Epidermal melanocyte (primary cell): ENCODE results near the gene HTRA2.
"Not testable (repeated sequence)": the region's sequence is repeated elsewhere in the genome, so short reads cannot be mapped to it uniquely, and the experiment has no call there.

Source experiments
- DNase-seq: peaks from one replicate; pipeline ENCODE4 v3.0.0; 2011; ENCODE audit warnings: low spot score; ENCODE audit not compliant: insufficient read length

Gene HTRA2

GRCh38 chr2:74529357-74530238 lies at the start of gene HTRA2, which contains the start of gene AUP1:
TSS of gene HTRA2 (plus strand) at chr2:74529933. CDS start at chr2:74530007, 74 bp downstream.
TSS of gene AUP1 (minus strand) at chr2:74529706. CDS start at chr2:74529629, 77 bp downstream.
- DNase-seq: peak; percentile 99

GRCh38 chr2:74481431-74481830 lies 48.3 kb upstream of the HTRA2 start:
- DNase-seq: no peak

GRCh38 chr2:74481961-74482800 lies 47.6 kb upstream of the HTRA2 start:
- DNase-seq: no peak

- peak; percentile 95 for DNase-seq
These were observed 46.7 kb upstream of the HTRA2 start, which contains the start of the genes CCDC142 and TTC31 for GRCh38 chr2:74482801-74483674. TSS of gene CCDC142 (minus strand) at chr2:74482998. CDS start at chr2:74482837, 161 bp downstream. TSS of gene TTC31 (plus strand) at chr2:74483081. CDS start at chr2:74483096, 15 bp downstream.

- not testable (repeated sequence) for DNase-seq
These were observed 46.0 kb upstream of the HTRA2 start for GRCh38 chr2:74483675-74484164.

GRCh38 chr2:74486141-74486540 lies 43.6 kb upstream of the HTRA2 start:
- DNase-seq: no peak

- no peak for DNase-seq
These were observed 40.9 kb upstream of the HTRA2 start for GRCh38 chr2:74488643-74489481.

- DNase-seq: no peak
These were observed 39.8 kb upstream of the HTRA2 start for GRCh38 chr2:74489906-74490305.

- DNase-seq: no peak
These were observed 37.8 kb upstream of the HTRA2 start for GRCh38 chr2:74491648-74492544.

GRCh38 chr2:74493546-74493945 lies 36.2 kb upstream of the HTRA2 start:
- no peak for DNase-seq

- no peak for DNase-seq
These were observed 34.3 kb upstream of the HTRA2 start for GRCh38 chr2:74495440-74495839.

GRCh38 chr2:74496997-74497776 lies 32.5 kb upstream of the HTRA2 start:
- no peak for DNase-seq

- DNase-seq: no peak
These were observed 31.8 kb upstream of the HTRA2 start for GRCh38 chr2:74497777-74498499.

GRCh38 chr2:74498500-74499266 lies 31.1 kb upstream of the HTRA2 start:
- no peak for DNase-seq

GRCh38 chr2:74499267-74499939 lies 30.3 kb upstream of the HTRA2 start, which contains the start of gene LBX2:
TSS of gene LBX2 (minus strand) at chr2:74499603. CDS start at chr2:74499537, 66 bp downstream.
- no peak for DNase-seq
